K562 (cell line): ENCODE data around the gene TMEM176A. TPM values are rescaled to one million over a fixed set of nuclear protein-coding genes. Genes with fewer than 3 reads are reported as not detected.

ENCODE experiments used
- ATAC-seq: fragments of 200-7000 bp; cut with Tn5 transposase; 3 replicates; pipeline ENCODE4 v1.9.1; 2020; ENCODE audit warnings: moderate library complexity
- BruUV-seq: library from RNA; stranded (reverse); fragments of 400-500 nt; replicated peaks from 2 replicates; lab custom pipeline; 2021; lab: Mats Ljungman, UMichigan
- CTCF ChIA-PET: fragments of 300-600 bp; formaldehyde crosslinking; extraction: SDS; loops from one replicate; lab custom pipeline; 2021; ENCODE audit warnings: low intra/inter-chr PET ratio; lab: Yijun Ruan, JAX
- POLR2A ChIA-PET: fragments of 300-600, 350-650 bp; sonication (Branson Sonifier 250); formaldehyde crosslinking; extraction: SDS; loops from one replicate; lab custom pipeline; 2021; ENCODE audit warnings: antibody characterized with exemption, inconsistent platforms; lab: Yijun Ruan, JAX
- DNase-seq, 4 experiments: peaks; one replicate each; pipeline versions ENCODE4 v3.0.0 to v3.0.0-alpha.2; 2011 to 2018; ENCODE audit warnings: low spot score in 3 of 4, mixed read lengths in 3 of 4; ENCODE audit errors: extremely low read depth in 1 of 4
- FAIRE-seq: peaks from 2 replicates; lab custom pipeline; 2011; peaks lifted over from hg19 to GRCh38; lab: Jason Lieb, UNC
- H2AFZ ChIP-seq: 2 replicates; pipeline ENCODE4 v1.6.0; 2011; ENCODE audit warnings: low read depth, low read length, control low read depth, inconsistent platforms
- H3K27ac ChIP-seq: fragments of 200-600 bp; 3 replicates; pipeline ENCODE4 v1.8.0; 2011; ENCODE audit warnings: low read depth, mild to moderate bottlenecking, control low read depth, inconsistent platforms, low read length, moderate library complexity, mixed read lengths; ENCODE audit errors: extremely low read depth
- H3K27me3 ChIP-seq, 2 experiments: fragments of 300-600 bp in 1 of 2; 2 replicates in 1 of 2; 3 replicates in 1 of 2; pipeline versions ENCODE4 v1.6.0 to v1.8.0; 2011; ENCODE audit warnings: inconsistent platforms in 2 of 2, low read length in 2 of 2, mild to moderate bottlenecking in 1 of 2, mixed read lengths in 1 of 2, moderate library complexity in 1 of 2; ENCODE audit not compliant: control insufficient read depth in 2 of 2, insufficient read depth in 2 of 2
- H3K36me3 ChIP-seq: fragments of 300-600 bp; 3 replicates; pipeline ENCODE4 v1.8.0; 2011; ENCODE audit warnings: mild to moderate bottlenecking, low read length, inconsistent platforms; ENCODE audit not compliant: control insufficient read depth, insufficient read depth
- H3K4me1 ChIP-seq, 2 experiments: fragments of 200-600 bp in 1 of 2; replicated peaks in 1 of 2; 2 replicates in 1 of 2; 3 replicates in 1 of 2; pipeline versions ENCODE4 v1.5.1 to v1.8.0; 2011; ENCODE audit warnings: inconsistent platforms in 2 of 2, low read length in 2 of 2, mild to moderate bottlenecking in 1 of 2, mixed read lengths in 1 of 2, moderate library complexity in 1 of 2; ENCODE audit not compliant: control insufficient read depth in 2 of 2, insufficient read depth in 2 of 2
- H3K4me2 ChIP-seq: 2 replicates; pipeline ENCODE4 v1.6.1; 2011; ENCODE audit warnings: low read length, control low read depth, inconsistent platforms, mixed read lengths; ENCODE audit not compliant: insufficient read depth
- H3K4me3 ChIP-seq: fragments of 200-600 bp; sonication (generic), shearing (Covaris generic); 2 replicates; pipeline ENCODE4 v1.5.1; 2016; ENCODE audit warnings: control low read depth, inconsistent platforms
- H3K79me2 ChIP-seq: fragments of 200-600 bp; 3 replicates; pipeline ENCODE4 v1.8.0; 2011; ENCODE audit warnings: low read length, inconsistent platforms; ENCODE audit not compliant: control insufficient read depth, insufficient read depth
- H3K9ac ChIP-seq, 2 experiments: 2 replicates each; pipeline versions ENCODE4 v1.6.0 to v1.6.1; 2011; ENCODE audit warnings: low read depth in 2 of 2, low read length in 2 of 2, control low read depth in 1 of 2, inconsistent platforms in 1 of 2, mild to moderate bottlenecking in 1 of 2, mixed read lengths in 1 of 2; ENCODE audit not compliant: insufficient read depth in 1 of 2
- H3K9me1 ChIP-seq: one replicate; pipeline ENCODE4 v1.6.0; 2011; ENCODE audit warnings: inconsistent platforms, mild to moderate bottlenecking, low read length, moderate library complexity; ENCODE audit not compliant: control insufficient read depth, insufficient read depth
- H3K9me3 ChIP-seq: replicated peaks from 2 replicates; pipeline ENCODE4 v1.5.1; 2011; ENCODE audit warnings: low read depth, low read length, inconsistent platforms; ENCODE audit not compliant: control insufficient read depth, insufficient read depth
- H4K20me1 ChIP-seq: replicated peaks from 2 replicates; pipeline ENCODE4 v1.6.1; 2011; ENCODE audit warnings: low read length, inconsistent platforms, mixed read lengths; ENCODE audit not compliant: control insufficient read depth, insufficient read depth
- CHD4 ChIP-seq: fragments of 200-600 bp; sonication (generic); IDR thresholded peaks from 3 replicates; pipeline ENCODE4 v1.6.1; 2012; ENCODE audit warnings: low read depth, mild to moderate bottlenecking, mixed read lengths, low read length, inconsistent platforms; ENCODE audit not compliant: insufficient read depth, insufficient replicate concordance, poor library complexity, severe bottlenecking
- DDX20 ChIP-seq: fragments of 450-650 bp; IDR thresholded peaks from 2 replicates; pipeline ENCODE4 v1.6.1; 2016; ENCODE audit warnings: missing genetic modification characterization, low read depth, mild to moderate bottlenecking, missing compliant biosample characterization, moderate library complexity
- EP400 ChIP-seq: fragments of 450-650 bp; IDR thresholded peaks from 2 replicates; pipeline ENCODE4 v1.6.1; 2017; ENCODE audit warnings: antibody characterized with exemption, mild to moderate bottlenecking, moderate library complexity
- MCM7 ChIP-seq, 2 experiments: fragments of 450-650 bp; IDR thresholded peaks; 2 replicates each; pipeline ENCODE4 v1.6.1; 2016 to 2018
- PYGO2 ChIP-seq: fragments of 450-650 bp; IDR thresholded peaks from 2 replicates; pipeline ENCODE4 v1.6.1; 2016; ENCODE audit warnings: mild to moderate bottlenecking, missing genetic modification characterization, moderate library complexity, missing compliant biosample characterization
- ZBTB33 ChIP-seq: sonication (generic); formaldehyde crosslinking; IDR thresholded peaks from 2 replicates; pipeline ENCODE4 v1.8.1; 2023; ENCODE audit warnings: mild to moderate bottlenecking, missing genetic modification reagents
- ZC3H8 ChIP-seq: fragments of 450-650 bp; IDR thresholded peaks from 2 replicates; pipeline ENCODE4 v1.6.1; 2017
- ZFP1 ChIP-seq: fragments of 450-650 bp; formaldehyde crosslinking; IDR thresholded peaks from 2 replicates; pipeline ENCODE4 v1.4.0; 2020; ENCODE audit warnings: mild to moderate bottlenecking, mixed read lengths
- ZNF165 ChIP-seq: fragments of 250-450 bp; sonication (Bioruptor Pico); IDR thresholded peaks from 2 replicates; pipeline ENCODE4 v1.4.0; 2020; ENCODE audit warnings: borderline replicate concordance
- ZNF717 ChIP-seq: fragments of 250-450 bp; sonication (Bioruptor Pico); IDR thresholded peaks from 2 replicates; pipeline ENCODE4 v1.5.0; 2021
- WGBS: fragments of 100-300 bp; shearing (Covaris generic); methylation state at CpG from one replicate; pipeline ENCODE4 v1.1.6; 2016; ENCODE audit warnings: low coverage, mixed read lengths; ENCODE audit not compliant: insufficient coverage; ENCODE audit errors: missing lambda C conversion rate; 5-methylcytosine and 5-hydroxymethylcytosine counted together
- in situ Hi-C: fragments of 300-500 bp; cut with MboI; formaldehyde crosslinking; loops from 4 replicates; pipeline ENCODE4 v1.15.0; 2018; ENCODE audit warnings: inconsistent platforms, mixed read lengths
- intact Hi-C: fragments of 100-400 bp; cut with micrococcal nuclease; formaldehyde crosslinking; loops from 2 replicates; pipeline ENCODE4 v1.14.2; 2022
- polyA plus RNA-seq, 8 experiments: library from polyadenylated mRNA; depleted of rRNA in 4 of 8; stranded (reverse) in 5 of 8; unstranded in 3 of 8; fragments of >200 nt; fragmentation: Nextera tagmentation in 2 of 8; fragmentation: Illumina TruSeq in 1 of 8; extraction: Ambion mirVana in 2 of 8; extraction: Trizol in 1 of 8; gene quantifications; 2 replicates each; pipeline versions ENCODE4 v1.2.1 to v1.2.3, GENCODE V29; 2011 to 2014; ENCODE audit warnings: inconsistent platforms in 1 of 8, missing spikeins in 1 of 8
- total RNA-seq, 7 experiments: library from RNA; depleted of rRNA in 6 of 7; stranded (reverse); fragments of >200 nt in 6 of 7; fragmentation: Illumina TruSeq in 2 of 7; extraction: Trizol in 2 of 7; gene quantifications; 2 replicates each; pipeline versions ENCODE4 v1.2.1 to v1.2.3, GENCODE V29; 2011 to 2021; ENCODE audit warnings: low replicate concordance in 1 of 7
- TF ChIP-seq, protein P1 (sequence below): sonication (generic); formaldehyde crosslinking; IDR thresholded peaks from 2 replicates; pipeline ENCODE4 v1.9.0; 2022; ENCODE audit warnings: mild to moderate bottlenecking, missing genetic modification reagents

The TMEM176A gene
- total and polyA plus RNA-seq, 9 of the 15 experiments (the other 6 are each of a cell fraction or from before 2014, with no cell fraction given): 0.31 TPM; not detected in 8

DNA sequence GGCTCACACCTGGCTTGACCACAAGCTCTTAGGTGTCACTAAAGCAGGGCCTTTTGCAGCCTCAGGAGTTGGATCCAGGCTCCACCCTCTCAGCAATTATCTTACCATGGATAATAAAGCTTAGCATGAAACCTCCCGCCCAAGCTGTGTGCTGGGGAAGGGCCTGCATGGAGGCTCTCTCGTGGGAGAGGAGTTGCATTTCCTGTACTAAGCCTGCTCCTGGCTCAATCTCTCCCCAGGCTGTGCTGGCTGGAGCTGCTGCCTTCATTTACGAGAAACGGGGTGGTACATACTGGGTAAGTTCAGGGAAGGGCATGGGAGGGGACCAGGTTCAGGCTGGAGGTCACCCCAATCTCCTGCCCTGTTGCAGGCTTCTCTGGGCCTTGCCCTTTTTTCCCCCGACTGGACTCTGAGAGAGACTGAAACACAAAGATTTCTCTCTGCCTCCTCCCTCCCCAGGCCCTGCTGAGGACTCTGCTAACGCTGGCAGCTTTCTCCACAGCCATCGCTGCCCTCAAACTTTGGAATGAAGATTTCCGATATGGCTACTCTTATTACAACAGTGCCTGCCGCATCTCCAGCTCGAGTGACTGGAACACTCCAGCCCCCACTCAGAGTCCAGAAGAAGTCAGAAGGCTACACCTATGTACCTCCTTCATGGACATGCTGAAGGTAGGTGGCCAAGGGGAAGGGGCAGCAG is 2.7 kb downstream of the TMEM176A start:
- Histone ChIP-seq H4K20me1 (no peaks in the 10 kb centered on the region), H3K9me3 (no peaks in the 10 kb centered on the region; the same call in 1 of the 2 replicates), H3K9me1 (no peaks in the 10 kb centered on the region), H3K4me1 (peaks cover 0 to 21% of the 10 kb centered on the region in 2 experiments; a peak in 2 of 5 replicates), H3K9ac (no peak overlapping the region), H3K4me3 (no peak overlapping the region), H2AFZ (no peak overlapping the region), H3K4me2 (no peak overlapping the region), H3K27me3 (peaks cover 53 to 70% of the 10 kb centered on the region in 2 experiments), H3K79me2 (no peaks in the 10 kb centered on the region), H3K27ac (no peak overlapping the region), H3K36me3 (no peaks in the 10 kb centered on the region)
- FAIRE-seq (no peak), DNase-seq (no peak), ATAC-seq (no peak)
- ChIA-PET POLR2A (interaction anchor here (0.7 kb wide), 1 partner anchor 13 kb away, joined by 3 read pairs; no protein-coding TSS in a partner anchor), CTCF (no interaction called here)
- intact Hi-C loops: no loop called here
- WGBS: 2% methylated on average over 10 of the region's 10 CpGs
- TF ChIP-seq DDX20 (tag) (no peak), MCM7 (IDR thresholded peaks at IDR 0.05) (no peak), EP400 (no peak), ZBTB33 (CRISPR knock-in tag) (no peak), ZNF717 (no peak), ZFP1 (no peak), ZNF165 (no peak), PYGO2 (tag) (no peak), CHD4 (no peak), ZC3H8 (no peak)
- TF ChIP-seq, protein P1, sequence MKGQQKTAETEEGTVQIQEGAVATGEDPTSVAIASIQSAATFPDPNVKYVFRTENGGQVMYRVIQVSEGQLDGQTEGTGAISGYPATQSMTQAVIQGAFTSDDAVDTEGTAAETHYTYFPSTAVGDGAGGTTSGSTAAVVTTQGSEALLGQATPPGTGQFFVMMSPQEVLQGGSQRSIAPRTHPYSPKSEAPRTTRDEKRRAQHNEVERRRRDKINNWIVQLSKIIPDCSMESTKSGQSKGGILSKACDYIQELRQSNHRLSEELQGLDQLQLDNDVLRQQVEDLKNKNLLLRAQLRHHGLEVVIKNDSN (CRISPR knock-in tag): no peak
- BruUV-seq: no TSS peak
- in situ Hi-C loops: no loop called here
